Measurements from ENCODE around the gene PPP4R4.

DNA sequence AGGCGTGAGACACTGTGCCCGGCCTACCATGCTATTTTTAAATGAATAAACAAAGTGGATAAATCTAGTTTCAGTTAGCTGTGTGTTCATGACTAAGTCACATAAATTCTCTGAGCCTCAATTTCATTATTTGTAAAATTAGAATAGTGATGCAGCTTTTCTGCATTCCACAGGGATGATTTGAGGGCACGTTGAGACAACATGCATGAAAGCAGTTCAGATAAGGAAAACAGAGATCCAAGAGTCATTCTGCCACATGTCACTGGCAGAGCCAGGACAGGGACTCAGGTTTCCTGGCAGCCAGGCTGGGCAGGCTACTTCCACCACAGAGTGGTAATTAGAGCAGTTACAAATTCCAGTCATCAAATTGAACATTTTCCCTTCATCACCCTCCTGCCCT lies 2.9 kb upstream of the PPP4R4 start:
- TF ChIP-seq POLR2A (IDR thresholded peaks at IDR 0.05) = no peak
- TF ChIP-seq, protein P1, sequence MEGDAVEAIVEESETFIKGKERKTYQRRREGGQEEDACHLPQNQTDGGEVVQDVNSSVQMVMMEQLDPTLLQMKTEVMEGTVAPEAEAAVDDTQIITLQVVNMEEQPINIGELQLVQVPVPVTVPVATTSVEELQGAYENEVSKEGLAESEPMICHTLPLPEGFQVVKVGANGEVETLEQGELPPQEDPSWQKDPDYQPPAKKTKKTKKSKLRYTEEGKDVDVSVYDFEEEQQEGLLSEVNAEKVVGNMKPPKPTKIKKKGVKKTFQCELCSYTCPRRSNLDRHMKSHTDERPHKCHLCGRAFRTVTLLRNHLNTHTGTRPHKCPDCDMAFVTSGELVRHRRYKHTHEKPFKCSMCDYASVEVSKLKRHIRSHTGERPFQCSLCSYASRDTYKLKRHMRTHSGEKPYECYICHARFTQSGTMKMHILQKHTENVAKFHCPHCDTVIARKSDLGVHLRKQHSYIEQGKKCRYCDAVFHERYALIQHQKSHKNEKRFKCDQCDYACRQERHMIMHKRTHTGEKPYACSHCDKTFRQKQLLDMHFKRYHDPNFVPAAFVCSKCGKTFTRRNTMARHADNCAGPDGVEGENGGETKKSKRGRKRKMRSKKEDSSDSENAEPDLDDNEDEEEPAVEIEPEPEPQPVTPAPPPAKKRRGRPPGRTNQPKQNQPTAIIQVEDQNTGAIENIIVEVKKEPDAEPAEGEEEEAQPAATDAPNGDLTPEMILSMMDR (IDR thresholded peaks at IDR 0.05 in 4 of 5, conservative IDR thresholded peaks at IDR 0.05 in 1 of 5) = no peak
